ENCODE results near the gene SAG. TPM values are rescaled to one million over a fixed set of nuclear protein-coding genes. Genes with fewer than 3 reads are reported as not detected.

SAG gene
- total and polyA plus RNA-seq, 10 of the 15 experiments (the other 5 are each of a cell fraction or from before 2014, with no cell fraction given) = 0.06 to 0.47 TPM; not detected in 8

- TF ChIP-seq BCL3 (IDR thresholded peaks at IDR 0.05; ENCODE audit: borderline replicate concordance, insufficient read depth, low read depth, low read length, poor library complexity, severe bottlenecking) = no peak
- TF ChIP-seq TAF1 (IDR thresholded peaks at IDR 0.05; ENCODE audit: borderline replicate concordance, low read depth, low read length) = no peak
- TF ChIP-seq CHD1 (IDR thresholded peaks at IDR 0.05; ENCODE audit: low read depth, low read length) = no peak
- no peak for TF ChIP-seq HDAC6 (IDR thresholded peaks at IDR 0.05; ENCODE audit: unreplicated experiment)
- TF ChIP-seq BCLAF1 (IDR thresholded peaks at IDR 0.05) = no peak
- no peak for TF ChIP-seq ELK1 (IDR thresholded peaks at IDR 0.05; ENCODE audit: low read depth, low read length)
- TF ChIP-seq TCF3 (IDR thresholded peaks at IDR 0.05; ENCODE audit: borderline replicate concordance, insufficient read depth, low read depth, low read length) = no peak
- TF ChIP-seq MTA2 (IDR thresholded peaks at IDR 0.05; ENCODE audit: low read depth) = no peak
- no peak for TF ChIP-seq PML (IDR thresholded peaks at IDR 0.05; ENCODE audit: low read length)
- TF ChIP-seq ESRRA (IDR thresholded peaks at IDR 0.05; ENCODE audit: low read length) = no peak
- no peak for TF ChIP-seq EGR1 (IDR thresholded peaks at IDR 0.05; ENCODE audit: borderline replicate concordance in 1 of 2, low read depth in 2 of 2, low read length in 2 of 2)
- no peak for TF ChIP-seq SUZ12 (IDR thresholded peaks at IDR 0.05; ENCODE audit: unreplicated experiment)
These were observed 74.0 kb downstream of the SAG start (continued) for GRCh38 chr2:233381638-233381995.
